NCI-H1417 treated with DMSO at 0.1 percent for 48 hours (cell line): ENCODE results near the gene CCDC187.
A peak's percentile ranks its signal among the peaks of the same experiment; 100 is the strongest.

Source experiments
- DNase-seq: peaks from one replicate; lab custom pipeline; 2025; lab: John Stamatoyannopoulos, UW

CCDC187 gene

DNA sequence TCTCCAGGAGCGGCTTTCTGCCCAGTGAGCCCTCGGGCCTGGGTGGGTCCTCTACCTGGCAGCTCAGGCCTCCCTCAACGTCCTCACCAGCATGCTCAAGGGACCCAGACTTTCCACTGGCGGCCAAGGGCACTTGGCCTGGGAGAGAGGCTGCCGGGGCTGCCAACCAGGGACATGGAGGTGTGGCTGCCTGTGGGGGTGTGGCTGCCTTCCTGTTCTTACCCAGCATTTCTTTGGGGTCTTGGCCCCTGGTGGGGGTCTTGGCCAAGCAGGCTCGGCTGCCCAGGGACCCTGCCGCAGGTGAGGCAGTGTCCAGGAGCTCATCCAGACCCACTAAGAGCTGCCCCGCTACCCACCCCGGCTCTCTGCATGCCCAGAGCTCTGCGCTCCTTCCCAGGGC, 51.0 kb downstream of the CCDC187 start:
- DNase-seq, result no peak

- DNase-seq, result no peak
Observed at GRCh38 chr9:136252281-136252680, 51.6 kb downstream of the CCDC187 start.

DNA sequence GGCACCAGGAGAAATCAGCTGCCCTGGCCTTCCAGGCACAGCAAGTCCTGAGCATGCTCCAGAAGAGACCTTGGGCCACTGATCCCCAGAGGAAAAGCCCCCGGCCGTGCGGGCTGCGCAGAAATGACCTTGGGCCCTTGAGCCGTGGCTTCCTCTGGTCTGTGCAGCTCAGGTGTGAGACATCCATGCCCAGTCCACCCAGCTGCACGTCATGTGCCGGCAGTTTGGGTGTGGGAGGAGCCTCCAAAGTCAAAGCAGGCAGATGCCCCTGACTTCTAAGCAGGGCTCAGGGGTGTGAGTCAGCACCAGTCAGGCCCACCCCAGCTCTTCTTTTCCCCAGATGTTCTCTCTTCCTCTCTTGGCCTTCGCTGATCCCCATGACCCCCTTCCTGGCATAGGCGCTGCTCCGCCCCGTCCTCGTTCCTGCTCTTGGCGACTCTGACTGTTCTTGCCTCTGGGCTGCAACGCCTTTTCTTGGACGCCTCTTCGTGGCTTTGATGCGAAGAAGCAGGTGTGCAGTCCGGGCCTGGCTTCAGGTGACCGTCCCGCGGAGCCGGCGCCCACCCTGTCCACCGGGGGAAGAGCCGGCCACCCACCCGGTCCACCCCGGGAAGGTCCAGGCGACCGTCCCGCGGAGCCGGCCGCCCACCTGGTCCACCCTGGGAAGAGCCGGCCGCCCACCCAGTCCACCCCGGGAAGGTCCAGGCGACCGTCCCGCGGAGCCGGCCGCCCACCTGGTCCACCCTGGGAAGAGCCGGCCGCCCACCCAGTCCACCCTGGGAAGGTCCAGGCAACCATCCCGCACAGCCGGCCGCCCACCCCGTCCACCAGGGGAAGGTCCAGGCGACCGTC, 52.4 kb downstream of the CCDC187 start:
- no peak for DNase-seq

DNA sequence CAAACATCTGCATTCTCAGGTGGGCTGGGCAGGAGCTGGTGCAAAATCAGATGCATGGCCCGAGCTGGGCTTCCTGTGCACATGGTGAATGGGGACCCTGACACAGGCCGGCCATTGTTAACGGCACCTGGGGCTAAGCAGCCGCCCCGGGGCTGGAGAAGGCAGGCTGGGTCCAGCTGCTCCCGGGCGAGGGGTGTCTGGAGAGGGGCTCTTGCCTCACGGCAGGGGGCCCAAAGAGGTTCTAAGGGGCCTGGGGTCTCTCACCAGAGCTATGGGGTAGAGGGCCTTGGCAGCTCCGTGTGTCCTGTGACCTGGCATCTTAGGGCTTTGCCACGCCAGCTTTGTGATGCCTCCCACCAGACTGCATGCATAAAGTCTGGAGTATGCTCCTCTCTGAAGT, 53.2 kb downstream of the CCDC187 start:
- no peak for DNase-seq

DNA sequence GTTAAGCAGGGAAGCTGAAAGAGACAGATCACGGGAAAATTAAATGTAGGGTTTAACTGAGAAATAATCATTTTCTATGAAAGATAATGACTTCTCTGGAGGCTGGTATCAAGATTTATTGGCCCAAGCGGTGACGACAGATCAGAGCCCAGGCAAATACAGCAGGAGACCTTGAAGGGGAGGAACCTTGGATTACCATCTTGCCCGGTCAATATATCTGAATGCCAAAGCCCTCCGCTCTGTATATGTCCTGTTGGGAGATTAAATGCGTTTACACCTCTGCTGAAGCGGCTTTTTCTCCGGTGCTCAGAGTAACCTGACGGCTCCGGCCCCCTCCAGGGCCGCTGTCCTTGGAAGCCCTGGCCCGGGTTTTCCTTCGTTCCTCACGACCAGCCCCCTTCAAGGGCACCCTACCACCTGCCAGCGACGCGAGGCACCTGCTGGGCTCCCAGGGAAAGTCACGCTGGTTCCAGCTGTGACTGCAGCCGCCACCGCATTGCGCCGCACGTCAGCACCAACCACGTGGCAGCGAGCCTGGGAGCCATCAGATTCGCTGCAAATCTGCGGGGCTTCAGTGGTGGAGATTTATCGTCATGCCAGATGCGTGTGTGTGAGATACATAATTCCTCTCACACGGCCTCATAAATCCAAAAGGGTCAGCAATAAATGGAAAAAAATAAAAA, 53.9 kb downstream of the CCDC187 start:
- DNase-seq, result peak; percentile 31

- no peak for DNase-seq
Observed at GRCh38 chr9:136248951-136249876, 54.7 kb downstream of the CCDC187 start.

- DNase-seq, result no peak
Observed at GRCh38 chr9:136247947-136248637, 55.8 kb downstream of the CCDC187 start.

- no peak for DNase-seq
Observed at GRCh38 chr9:136247551-136247916, 56.4 kb downstream of the CCDC187 start.

GRCh38 chr9:136246849-136247550, 56.9 kb downstream of the CCDC187 start:
- no peak for DNase-seq

- DNase-seq, result peak; percentile 53
Observed at GRCh38 chr9:136245219-136246150, 58.4 kb downstream of the CCDC187 start, which contains the start of gene QSOX2. QSOX2 (minus strand) TSS chr9:136245812; CDS start chr9:136245803, 9 bp downstream.

GRCh38 chr9:136244969-136245218, 59.0 kb downstream of the CCDC187 start:
- DNase-seq, result no peak

DNA sequence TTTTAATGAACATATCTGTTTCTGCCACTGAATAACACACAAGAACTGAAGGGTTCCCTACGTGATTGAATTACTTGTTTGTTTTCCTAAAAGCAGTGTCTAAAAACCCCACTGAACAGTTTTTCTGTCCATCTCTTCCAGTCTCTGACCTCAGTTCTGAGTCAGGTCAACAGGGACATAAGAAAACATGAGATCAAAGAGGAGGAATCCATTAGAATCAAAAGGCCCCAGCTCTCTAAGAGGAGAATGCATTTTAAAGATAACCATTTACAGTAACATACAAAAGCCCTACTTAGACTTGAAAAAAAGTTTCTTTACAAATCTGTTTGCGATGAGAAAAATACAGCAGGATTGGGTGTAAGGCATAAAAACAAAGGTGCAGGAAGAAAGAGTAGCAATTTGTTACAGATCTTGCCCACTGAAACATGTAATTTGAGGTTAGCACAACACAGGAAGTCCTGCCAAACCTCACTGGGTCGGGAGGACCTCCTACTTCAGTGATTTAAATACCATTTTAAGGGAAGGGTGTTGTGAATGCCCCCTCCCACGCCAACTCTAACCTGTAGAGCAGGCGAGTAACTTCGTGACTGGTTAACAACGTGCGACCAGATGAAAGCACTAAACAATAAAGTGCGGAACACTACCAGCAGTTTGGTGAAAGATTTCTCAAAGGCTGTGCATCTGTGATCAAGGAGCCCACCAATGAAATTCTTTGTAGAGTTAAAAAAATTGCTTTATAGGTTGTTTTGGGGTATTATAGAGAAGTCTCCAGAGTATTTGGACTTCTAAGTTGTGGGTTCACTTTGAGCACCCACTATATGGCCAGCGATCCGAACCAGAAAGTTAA, 59.5 kb downstream of the CCDC187 start:
- no peak for DNase-seq

DNA sequence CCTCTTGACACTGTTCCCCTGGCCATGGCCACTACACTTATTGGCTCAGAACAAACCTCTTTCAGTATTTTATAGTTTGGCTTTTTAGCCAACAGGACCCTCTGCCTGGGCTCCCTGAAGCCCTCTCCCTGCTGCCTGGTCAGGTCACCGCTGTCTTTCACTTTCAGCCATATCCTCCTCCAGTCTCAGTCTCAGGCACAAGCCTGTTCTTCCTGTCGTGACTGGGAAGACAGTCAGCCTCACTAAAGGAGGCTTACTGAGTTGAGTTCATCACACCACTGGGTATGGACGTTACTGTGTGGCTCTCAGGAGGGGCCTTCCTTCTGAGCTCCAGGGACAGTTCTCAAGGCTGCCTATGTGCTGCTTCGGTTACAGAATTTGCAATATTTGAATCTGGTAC, 60.3 kb downstream of the CCDC187 start:
- no peak for DNase-seq

GRCh38 chr9:136242918-136243525, 60.9 kb downstream of the CCDC187 start:
- no peak for DNase-seq

GRCh38 chr9:136242248-136242647, 61.6 kb downstream of the CCDC187 start:
- no peak for DNase-seq

DNA sequence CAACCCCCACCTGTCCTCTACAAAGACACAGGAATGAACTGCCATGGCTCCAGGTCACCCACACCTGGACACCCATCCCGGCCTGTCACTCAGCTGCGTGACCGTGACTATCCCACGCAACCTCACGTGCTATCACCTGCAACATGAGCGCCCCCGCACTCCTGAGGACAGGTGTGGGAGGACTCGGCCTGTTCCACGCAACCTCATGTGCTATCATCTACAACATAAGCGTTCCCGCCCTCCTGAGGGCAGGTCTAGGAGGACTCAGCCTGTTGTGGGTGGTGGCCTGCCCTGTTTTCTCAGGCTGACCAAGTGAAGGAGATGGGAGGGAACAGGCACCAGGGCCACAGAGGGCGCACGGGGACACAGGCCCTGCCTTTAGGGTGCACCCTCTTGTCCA, 62.4 kb downstream of the CCDC187 start:
- no peak for DNase-seq

- no peak for DNase-seq
Observed at GRCh38 chr9:136240941-136241340, 63.0 kb downstream of the CCDC187 start.

DNA sequence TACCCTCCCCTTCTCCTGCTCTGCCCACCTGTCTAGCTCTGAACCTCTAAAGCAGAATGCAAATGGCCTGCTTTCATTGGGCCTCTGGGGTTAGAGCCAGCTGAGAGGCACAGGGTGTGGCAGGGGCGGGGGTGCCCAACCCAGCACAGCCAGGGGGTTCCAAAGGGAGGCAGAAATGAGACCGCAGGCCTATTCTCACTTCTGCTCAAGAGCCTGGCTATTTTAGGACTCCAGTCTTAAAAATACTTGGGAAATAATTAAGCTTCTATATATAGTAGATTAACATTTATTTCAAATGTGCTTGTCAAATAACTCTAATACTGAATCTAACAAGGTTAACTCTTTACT, 63.9 kb downstream of the CCDC187 start:
- no peak for DNase-seq
